Endothelial cell of umbilical vein (primary cell): Measurements from ENCODE around the gene ALDH3B2. TPM values are rescaled to one million over a fixed set of nuclear protein-coding genes. Genes with fewer than 3 reads are reported as not detected.

Source experiments
- BruUV-seq: library from RNA; stranded (reverse); fragments of 400-500 nt; replicated peaks from 2 replicates; lab custom pipeline; 2021; lab: Mats Ljungman, UMichigan
- CTCF ChIA-PET: fragments of 300-600, 350-600 bp; sonication (Branson Sonifier 250); formaldehyde crosslinking; loops from one replicate; lab custom pipeline; 2021; ENCODE audit warnings: antibody characterized with exemption, inconsistent platforms; lab: Charles Lee
- POLR2A ChIA-PET: fragments of 300-600, 350-600 bp; sonication (Branson Sonifier 250); formaldehyde crosslinking; loops from one replicate; lab custom pipeline; 2021; ENCODE audit warnings: antibody characterized with exemption, inconsistent platforms; lab: Charles Lee
- DNase-seq: peaks from one replicate; pipeline ENCODE4 v3.0.0-alpha.2; 2011; ENCODE audit warnings: low read depth, low spot score
- FAIRE-seq: peaks from 2 replicates; lab custom pipeline; 2011; peaks lifted over from hg19 to GRCh38; lab: Jason Lieb, UNC
- H2AFZ ChIP-seq: 2 replicates; pipeline ENCODE4 v1.6.0; 2012; ENCODE audit warnings: low read depth, low read length, control low read depth, inconsistent platforms
- H3K27ac ChIP-seq: 2 replicates; pipeline ENCODE4 v1.5.1; 2011; ENCODE audit warnings: low read depth, mild to moderate bottlenecking, control low read depth, low read length, moderate library complexity; ENCODE audit not compliant: insufficient read depth
- H3K27me3 ChIP-seq, 2 experiments: 2 replicates each; pipeline versions ENCODE4 v1.6.0 to v1.6.1; 2011; ENCODE audit warnings: low read length in 2 of 2, mixed read lengths in 1 of 2; ENCODE audit not compliant: control insufficient read depth in 2 of 2, insufficient read depth in 2 of 2
- H3K36me3 ChIP-seq, 2 experiments: 2 replicates in 1 of 2; 3 replicates in 1 of 2; pipeline ENCODE4 v1.5.1; 2011; ENCODE audit warnings: low read length in 2 of 2, mild to moderate bottlenecking in 1 of 2, moderate library complexity in 1 of 2; ENCODE audit not compliant: control insufficient read depth in 2 of 2, insufficient read depth in 2 of 2; ENCODE audit errors: extremely low read depth in 1 of 2
- H3K4me1 ChIP-seq: 3 replicates; pipeline ENCODE4 v1.5.1; 2011; ENCODE audit warnings: mild to moderate bottlenecking, low read length; ENCODE audit not compliant: control insufficient read depth, insufficient read depth; ENCODE audit errors: extremely low read depth
- H3K4me2 ChIP-seq: 2 replicates; pipeline ENCODE4 v1.6.1; 2011; ENCODE audit warnings: low read length, control low read depth, mixed read lengths; ENCODE audit not compliant: insufficient read depth
- H3K4me3 ChIP-seq, 3 experiments: fragments of 200-600 bp in 1 of 3; sonication (generic), shearing (Covaris generic) in 1 of 3; replicated peaks in 1 of 3; 2 replicates each; pipeline ENCODE4 v1.5.1; 2011 to 2016; ENCODE audit warnings: control low read depth in 3 of 3, low read length in 3 of 3, mild to moderate bottlenecking in 2 of 3, inconsistent platforms in 1 of 3, low read depth in 1 of 3, moderate library complexity in 1 of 3; ENCODE audit not compliant: insufficient read depth in 1 of 3
- H3K79me2 ChIP-seq: 2 replicates; pipeline ENCODE4 v1.6.0; 2012; ENCODE audit warnings: low read length, inconsistent platforms; ENCODE audit not compliant: control insufficient read depth, insufficient read depth
- H3K9ac ChIP-seq: replicated peaks from 2 replicates; pipeline ENCODE3; 2011; ENCODE audit warnings: low read length, control low read depth; ENCODE audit not compliant: insufficient read depth; ENCODE audit errors: extremely low read depth
- H3K9me1 ChIP-seq: replicated peaks from 3 replicates; pipeline ENCODE4 v1.6.0; 2011; ENCODE audit warnings: mild to moderate bottlenecking, low read length; ENCODE audit not compliant: control insufficient read depth, insufficient read depth; ENCODE audit errors: extremely low read depth
- H3K9me3 ChIP-seq: replicated peaks from 2 replicates; pipeline ENCODE4 v1.5.1; 2012; ENCODE audit warnings: low read length, inconsistent platforms; ENCODE audit not compliant: control insufficient read depth, insufficient read depth
- H4K20me1 ChIP-seq: replicated peaks from 2 replicates; pipeline ENCODE3; 2011; ENCODE audit warnings: mild to moderate bottlenecking, low read length; ENCODE audit not compliant: control insufficient read depth, insufficient read depth; ENCODE audit errors: extremely low read depth
- EZH2 ChIP-seq: IDR thresholded peaks from 2 replicates; pipeline ENCODE4 v1.6.1; 2012; ENCODE audit warnings: borderline replicate concordance, low read depth, mild to moderate bottlenecking, moderate library complexity, low read length, inconsistent platforms; ENCODE audit not compliant: severe bottlenecking
- FOS ChIP-seq: IDR thresholded peaks from 2 replicates; pipeline ENCODE4 v1.6.1; 2011; ENCODE audit warnings: mild to moderate bottlenecking, low read length, moderate library complexity, borderline replicate concordance; ENCODE audit not compliant: insufficient read depth
- GATA2 ChIP-seq: IDR thresholded peaks from 2 replicates; pipeline ENCODE4 v1.7.0; 2011; ENCODE audit warnings: low read depth, mild to moderate bottlenecking, moderate library complexity, mixed read lengths, low read length; ENCODE audit not compliant: insufficient read length, insufficient read depth
- JUN ChIP-seq: IDR thresholded peaks from 2 replicates; pipeline ENCODE4 v1.6.1; 2011; ENCODE audit warnings: borderline replicate concordance, low read depth; ENCODE audit not compliant: insufficient read length, insufficient read depth
- MYC ChIP-seq: IDR thresholded peaks from one replicate; pipeline ENCODE4 v1.6.1; 2011; ENCODE audit warnings: mild to moderate bottlenecking, low read depth, low read length
- POLR2A ChIP-seq: IDR thresholded peaks from 2 replicates; pipeline ENCODE4 v1.6.1; 2012; ENCODE audit warnings: low read depth, mild to moderate bottlenecking, control low read depth, low read length
- POLR2AphosphoS5 ChIP-seq: IDR thresholded peaks from 2 replicates; pipeline ENCODE4 v1.6.1; 2012; ENCODE audit warnings: low read depth, mild to moderate bottlenecking, control low read depth, low read length, moderate library complexity; ENCODE audit not compliant: insufficient read depth
- dilution Hi-C: fragments of 300-500 bp; cut with MboI; formaldehyde crosslinking; loops from one replicate; pipeline ENCODE4 v1.15.0; 2019; ENCODE audit warnings: low sequenced_read_pairs; ENCODE audit not compliant: extremely low pct_ligation_motif_present
- intact Hi-C: fragments of 100-400 bp; cut with micrococcal nuclease; formaldehyde crosslinking; loops from one replicate; pipeline ENCODE4 v1.10.0; 2022
- polyA plus RNA-seq, 4 experiments: library from polyadenylated mRNA; depleted of rRNA in 3 of 4; stranded (reverse) in 3 of 4; unstranded in 1 of 4; fragments of >200 nt; gene quantifications; 2 replicates each; pipeline versions ENCODE4 v1.2.1 to v1.2.3, GENCODE V29; 2011 to 2012; ENCODE audit warnings: missing spikeins in 1 of 4
- total RNA-seq: library from RNA; stranded (reverse); gene quantifications from 2 replicates; pipeline ENCODE4 v1.2.3, GENCODE V29; 2021
- TF ChIP-seq, protein P1 (sequence below), 2 donors: IDR thresholded peaks; 1 replicate in 1 of 2; 2 replicates in 1 of 2; pipeline ENCODE4 v1.5.1; 2011; ENCODE audit warnings: low read length in 2 of 2, mild to moderate bottlenecking in 2 of 2, moderate library complexity in 2 of 2, control low read depth in 1 of 2, inconsistent platforms in 1 of 2, low read depth in 1 of 2; ENCODE audit not compliant: insufficient read depth in 1 of 2; ENCODE audit errors: extremely low read depth in 1 of 2
- TF ChIP-seq, protein P2 (sequence below): IDR thresholded peaks from 2 replicates; pipeline ENCODE4 v1.6.1; 2011; ENCODE audit not compliant: insufficient read depth, insufficient read length

The ALDH3B2 gene
- total and polyA plus RNA-seq, 2 donors (not counting 3 experiments of a cell fraction or from before 2014, with no cell fraction given) = not detected

DNA sequence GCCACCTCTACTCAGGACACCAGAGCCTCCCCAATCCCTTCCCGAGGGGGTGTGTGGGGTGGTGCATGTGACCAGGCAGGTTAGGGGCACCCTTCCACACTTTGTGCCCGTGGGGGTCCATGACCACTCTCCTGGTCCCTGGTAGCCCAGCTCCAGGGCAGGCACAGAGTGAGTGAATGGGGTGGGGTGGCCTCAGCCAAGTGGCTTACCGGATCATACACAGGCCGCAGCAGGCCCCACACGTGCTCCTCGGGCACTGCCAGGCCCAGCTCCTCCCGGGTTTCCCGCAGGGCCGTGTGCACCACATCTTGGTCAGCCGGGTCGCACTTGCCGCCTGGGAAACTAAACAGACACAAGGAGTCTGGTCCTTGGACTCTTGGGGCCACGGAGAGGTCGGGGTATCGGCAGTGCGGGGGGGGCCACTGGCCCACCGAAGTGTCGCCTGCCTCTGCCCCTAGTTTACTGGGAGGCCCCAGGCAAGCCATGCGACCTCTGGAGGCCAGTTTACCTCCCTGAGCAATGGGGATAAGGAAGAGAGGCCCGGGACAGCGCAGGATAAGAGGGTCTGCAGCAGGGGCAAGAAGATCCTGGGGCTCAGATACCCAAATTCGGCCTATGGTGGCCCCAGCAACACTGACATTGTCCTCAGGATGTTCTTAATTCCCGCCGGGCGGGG is 45.6 kb downstream of the ALDH3B2 start:
- H3K9ac ChIP-seq = no peak overlapping the region
- ChIA-PET CTCF (interaction anchor here (0.6 to 6.6 kb wide), 31 partner anchors 9 to 1174 kb away, joined by 3 to 98 read pairs (median 6); partner anchors contain the start of genes ACY3, GSTP1 and TBX10), POLR2A (interaction anchor here (0.5 to 0.6 kb wide), 2 partner anchors 24 to 306 kb away, joined by 3 to 5 read pairs; no protein-coding TSS in a partner anchor)
- H3K4me3 ChIP-seq = no peak overlapping the region
- H3K9me3 ChIP-seq = no peaks in the 10 kb centered on the region
- no peak overlapping the region for H2AFZ ChIP-seq
- dilution Hi-C loops = no loop called here
- FAIRE-seq = no peak
- H3K27ac ChIP-seq = no peak overlapping the region
- H3K79me2 ChIP-seq = no peaks in the 10 kb centered on the region
- H3K27me3 ChIP-seq = no peaks in the 10 kb centered on the region
- BruUV-seq = TSS peak; percentile 42
- no peak for TF ChIP-seq GATA2
- TF ChIP-seq MYC = no peak
- no peak for TF ChIP-seq FOS
- TF ChIP-seq, protein P1, sequence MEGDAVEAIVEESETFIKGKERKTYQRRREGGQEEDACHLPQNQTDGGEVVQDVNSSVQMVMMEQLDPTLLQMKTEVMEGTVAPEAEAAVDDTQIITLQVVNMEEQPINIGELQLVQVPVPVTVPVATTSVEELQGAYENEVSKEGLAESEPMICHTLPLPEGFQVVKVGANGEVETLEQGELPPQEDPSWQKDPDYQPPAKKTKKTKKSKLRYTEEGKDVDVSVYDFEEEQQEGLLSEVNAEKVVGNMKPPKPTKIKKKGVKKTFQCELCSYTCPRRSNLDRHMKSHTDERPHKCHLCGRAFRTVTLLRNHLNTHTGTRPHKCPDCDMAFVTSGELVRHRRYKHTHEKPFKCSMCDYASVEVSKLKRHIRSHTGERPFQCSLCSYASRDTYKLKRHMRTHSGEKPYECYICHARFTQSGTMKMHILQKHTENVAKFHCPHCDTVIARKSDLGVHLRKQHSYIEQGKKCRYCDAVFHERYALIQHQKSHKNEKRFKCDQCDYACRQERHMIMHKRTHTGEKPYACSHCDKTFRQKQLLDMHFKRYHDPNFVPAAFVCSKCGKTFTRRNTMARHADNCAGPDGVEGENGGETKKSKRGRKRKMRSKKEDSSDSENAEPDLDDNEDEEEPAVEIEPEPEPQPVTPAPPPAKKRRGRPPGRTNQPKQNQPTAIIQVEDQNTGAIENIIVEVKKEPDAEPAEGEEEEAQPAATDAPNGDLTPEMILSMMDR (IDR thresholded peaks at IDR 0.05; ENCODE audit: extremely low read depth in 1 of 2, insufficient read depth in 1 of 2, low read depth in 1 of 2, low read length in 2 of 2) = no peak
- TF ChIP-seq, protein P2, sequence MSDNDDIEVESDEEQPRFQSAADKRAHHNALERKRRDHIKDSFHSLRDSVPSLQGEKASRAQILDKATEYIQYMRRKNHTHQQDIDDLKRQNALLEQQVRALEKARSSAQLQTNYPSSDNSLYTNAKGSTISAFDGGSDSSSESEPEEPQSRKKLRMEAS = no peak
- no peak for TF ChIP-seq JUN
- TF ChIP-seq POLR2A = no peak
- TF ChIP-seq EZH2 = no peak
- TF ChIP-seq POLR2AphosphoS5 = no peak
- H3K4me1 ChIP-seq = peaks cover 4% of the 10 kb centered on the region
- intact Hi-C loops = loop anchor here (1.0 to 10.0 kb wide), 2 partner anchors 23 to 784 kb away; partner anchors contain the start of genes NDUFV1 and RCE1
- H3K4me2 ChIP-seq = peak overlapping the region; percentile 62
- no peaks in the 10 kb centered on the region for H3K36me3 ChIP-seq
- no peak for DNase-seq
- no peaks in the 10 kb centered on the region for H3K9me1 ChIP-seq
- H4K20me1 ChIP-seq = no peaks in the 10 kb centered on the region
